Cardiac fibroblast (primary cell): Measurements from ENCODE around the gene TRABD2B.

Experiments
- DNase-seq, 2 donors: peaks; one replicate each; pipeline versions ENCODE4 v3.0.0 to v3.0.0-alpha.2; 2010; ENCODE audit warnings: low read depth in 2 of 2
- H3K4me3 ChIP-seq, 2 donors: replicated peaks in 1 of 2; 1 replicate in 1 of 2; 2 replicates in 1 of 2; pipeline ENCODE4 v1.5.1; 2011; ENCODE audit warnings: low read depth in 2 of 2, low read length in 2 of 2, mild to moderate bottlenecking in 2 of 2, moderate library complexity in 1 of 2
- TF ChIP-seq, protein P1 (sequence below): IDR thresholded peaks from one replicate; pipeline ENCODE4 v1.5.1; 2011; ENCODE audit warnings: low read depth, mild to moderate bottlenecking, low read length, inconsistent platforms

Gene TRABD2B

DNA sequence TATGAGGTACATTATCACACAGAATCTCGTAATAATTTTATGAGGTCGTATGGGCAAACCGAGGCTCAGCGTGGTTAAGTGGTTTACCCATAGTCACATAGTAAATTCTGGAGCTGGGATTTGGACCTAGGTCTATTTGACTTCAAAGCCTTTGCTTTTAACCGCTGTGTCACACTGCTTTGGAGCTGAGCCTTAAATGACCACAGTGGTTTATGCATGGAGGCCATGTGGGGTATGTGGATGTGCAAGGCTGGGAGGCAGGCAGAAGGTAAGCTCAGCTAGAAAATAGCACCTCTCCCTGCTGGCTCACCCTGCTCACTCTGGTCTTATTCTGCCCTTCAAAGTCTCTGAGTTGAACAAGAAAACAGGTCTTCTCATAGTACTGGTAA, 269.5 kb downstream of the TRABD2B start:
- DNase-seq = no peak
- TF ChIP-seq, protein P1, sequence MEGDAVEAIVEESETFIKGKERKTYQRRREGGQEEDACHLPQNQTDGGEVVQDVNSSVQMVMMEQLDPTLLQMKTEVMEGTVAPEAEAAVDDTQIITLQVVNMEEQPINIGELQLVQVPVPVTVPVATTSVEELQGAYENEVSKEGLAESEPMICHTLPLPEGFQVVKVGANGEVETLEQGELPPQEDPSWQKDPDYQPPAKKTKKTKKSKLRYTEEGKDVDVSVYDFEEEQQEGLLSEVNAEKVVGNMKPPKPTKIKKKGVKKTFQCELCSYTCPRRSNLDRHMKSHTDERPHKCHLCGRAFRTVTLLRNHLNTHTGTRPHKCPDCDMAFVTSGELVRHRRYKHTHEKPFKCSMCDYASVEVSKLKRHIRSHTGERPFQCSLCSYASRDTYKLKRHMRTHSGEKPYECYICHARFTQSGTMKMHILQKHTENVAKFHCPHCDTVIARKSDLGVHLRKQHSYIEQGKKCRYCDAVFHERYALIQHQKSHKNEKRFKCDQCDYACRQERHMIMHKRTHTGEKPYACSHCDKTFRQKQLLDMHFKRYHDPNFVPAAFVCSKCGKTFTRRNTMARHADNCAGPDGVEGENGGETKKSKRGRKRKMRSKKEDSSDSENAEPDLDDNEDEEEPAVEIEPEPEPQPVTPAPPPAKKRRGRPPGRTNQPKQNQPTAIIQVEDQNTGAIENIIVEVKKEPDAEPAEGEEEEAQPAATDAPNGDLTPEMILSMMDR = no peak

DNA sequence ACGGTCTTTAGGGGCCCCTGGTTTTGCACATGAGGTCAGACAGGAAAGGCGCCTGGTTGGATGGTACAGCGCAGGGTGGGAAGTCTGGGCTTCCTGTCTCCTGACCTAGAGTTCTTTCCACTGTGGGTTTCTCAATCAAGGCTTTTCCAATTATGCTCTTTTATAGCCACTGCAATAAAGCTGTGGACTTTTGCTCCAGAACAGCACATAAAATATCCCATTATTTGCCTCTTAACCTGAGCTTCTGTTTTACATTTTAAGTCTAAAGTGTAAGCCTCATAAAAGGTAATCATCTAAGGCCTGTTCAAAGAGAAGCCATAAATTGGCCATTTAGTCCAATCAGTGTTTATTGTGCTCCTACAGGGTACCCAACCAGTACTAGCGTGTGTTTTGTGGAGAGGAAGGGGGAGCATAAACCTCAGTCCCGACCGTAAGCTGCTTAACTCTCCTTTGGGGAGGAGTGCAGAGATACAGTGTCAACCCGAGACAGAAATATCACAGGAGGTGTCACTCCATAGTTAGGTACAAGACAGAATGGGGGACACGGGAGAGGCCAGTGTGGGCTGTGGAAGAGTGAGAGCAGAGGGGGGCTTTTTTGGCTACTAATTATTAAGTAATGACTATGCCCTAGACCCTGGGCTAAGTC, 270.0 kb downstream of the TRABD2B start:
- no peak overlapping the region for H3K4me3 ChIP-seq
- DNase-seq = no peak
- TF ChIP-seq, protein P1 = no peak

More for the DNA sequence above, 269.5 kb downstream of the TRABD2B start:
- no peak overlapping the region for H3K4me3 ChIP-seq

DNA sequence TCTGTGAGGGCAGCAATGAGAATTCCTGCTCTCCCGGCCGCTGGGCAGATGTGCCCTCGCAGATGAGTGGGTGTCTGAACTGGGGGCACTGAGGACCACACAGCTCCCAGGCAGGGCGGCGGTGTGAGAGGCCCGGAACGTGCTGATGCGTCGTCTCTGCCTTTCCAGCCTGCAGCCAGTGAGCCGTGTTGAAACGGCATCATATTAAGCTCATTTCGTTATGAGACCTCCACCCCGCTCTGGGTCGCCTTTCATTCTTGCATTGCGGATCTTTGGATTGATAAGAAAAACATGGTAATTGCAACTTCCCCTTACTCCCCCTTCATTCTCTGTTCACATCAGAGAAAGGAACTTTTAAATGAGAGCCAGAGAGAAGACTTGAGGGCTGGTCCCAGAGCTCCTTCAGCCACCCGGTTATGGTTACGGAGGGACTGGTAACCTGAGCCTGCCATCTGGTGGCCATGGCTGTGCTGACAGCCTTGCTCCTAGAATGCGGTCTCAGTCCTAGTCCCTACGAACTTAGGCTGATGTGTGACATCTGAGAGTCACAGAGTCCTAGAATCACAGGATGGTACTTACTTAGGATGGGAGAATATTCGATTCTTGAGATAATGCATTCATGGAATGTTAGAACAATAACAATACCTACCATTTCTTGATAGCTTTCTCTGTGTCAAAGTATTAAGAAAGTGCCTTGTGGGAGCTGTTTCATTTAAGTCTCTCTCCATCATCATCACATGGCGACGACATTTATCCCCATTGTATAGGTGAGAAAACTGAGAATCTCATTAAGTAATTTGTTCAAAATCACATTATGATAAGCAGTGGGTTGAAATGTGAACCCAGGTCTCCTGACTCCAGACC, 271.0 kb downstream of the TRABD2B start:
- TF ChIP-seq, protein P1 = peak; percentile 91
- peak; percentile 76 to 79 for DNase-seq
- no peak overlapping the region for H3K4me3 ChIP-seq

DNA sequence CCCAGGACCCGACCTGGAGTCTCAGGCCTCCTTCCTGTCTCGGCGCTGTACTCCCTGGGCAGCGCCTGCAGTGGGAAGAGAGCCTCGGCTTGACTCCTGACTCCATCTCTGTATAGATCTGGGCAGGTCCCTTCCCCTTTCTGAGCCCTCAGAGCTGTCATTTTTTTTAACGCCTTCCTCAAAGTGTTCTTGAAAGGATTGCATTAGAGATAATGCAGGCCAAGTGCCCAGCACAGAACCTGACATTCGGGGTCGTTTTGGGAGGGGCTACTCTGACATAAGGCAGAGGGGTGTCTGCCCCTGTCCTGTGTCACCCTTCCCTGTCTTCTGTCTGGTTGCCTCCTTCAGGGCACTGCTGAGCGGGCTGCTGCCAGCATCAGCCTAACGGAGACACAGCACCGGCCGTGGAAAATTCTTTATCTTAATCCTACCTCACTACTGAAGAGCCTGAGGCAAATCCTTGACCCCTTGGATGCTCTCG, 271.6 kb downstream of the TRABD2B start:
- no peak for DNase-seq
- TF ChIP-seq, protein P1 = no peak
- no peak overlapping the region for H3K4me3 ChIP-seq

DNA sequence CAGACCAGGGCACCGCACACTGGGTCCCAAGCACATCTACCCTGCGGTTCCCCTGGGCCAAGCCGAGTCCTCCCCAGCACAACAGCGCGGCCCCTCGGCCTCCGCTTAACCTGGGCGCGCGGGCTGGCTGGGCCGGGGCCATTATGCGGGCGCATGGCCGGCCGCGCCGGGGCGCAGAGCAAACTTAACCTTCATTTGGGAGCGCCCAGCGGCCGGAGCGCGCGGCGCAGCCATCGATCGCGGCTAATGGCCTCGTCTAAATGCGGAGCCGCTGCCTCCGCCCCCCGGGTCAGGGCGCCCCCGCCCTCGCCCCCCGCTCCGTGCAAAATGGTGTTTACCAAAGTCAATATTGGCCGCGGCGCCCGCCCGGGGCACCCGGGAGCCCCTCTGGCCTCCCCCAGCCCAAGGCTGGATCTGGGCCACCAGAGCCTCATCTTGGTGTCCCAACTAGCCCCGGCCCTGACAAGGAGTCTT, 272.1 kb downstream of the TRABD2B start:
- no peak for DNase-seq
- H3K4me3 ChIP-seq = no peak overlapping the region
- TF ChIP-seq, protein P1 = no peak

DNA sequence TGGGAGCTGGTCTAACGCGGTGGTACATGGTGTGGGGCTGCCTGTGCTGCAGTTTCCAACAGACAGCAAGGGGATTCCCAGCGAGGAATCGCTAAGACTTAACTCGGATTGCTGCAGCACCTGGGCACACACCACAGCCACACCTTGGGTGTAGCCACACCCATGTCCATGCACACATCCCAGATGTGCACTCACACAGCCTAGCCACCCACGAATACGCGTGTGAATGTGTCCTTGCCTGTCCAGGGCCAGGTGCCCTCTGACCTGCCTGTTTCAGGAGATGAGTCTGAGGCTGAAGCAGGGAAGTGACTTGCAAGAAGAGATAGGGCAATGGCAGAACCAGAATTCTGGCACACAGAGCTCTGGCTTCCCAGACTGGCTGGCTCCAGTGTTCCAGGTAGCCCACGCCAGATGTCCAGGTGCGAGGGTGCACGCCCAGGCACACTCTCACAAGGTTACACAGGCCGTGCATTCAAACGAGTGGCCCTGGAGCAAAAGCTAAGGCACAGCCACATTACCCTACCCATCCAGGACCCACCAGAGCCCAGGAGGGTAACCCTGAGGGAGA, 272.7 kb downstream of the TRABD2B start:
- DNase-seq = no peak
- no peak overlapping the region for H3K4me3 ChIP-seq
- TF ChIP-seq, protein P1 = no peak
